WTC11 (cell line): Measurements from ENCODE around the gene AKAP8. TPM values are rescaled to one million over a fixed set of nuclear protein-coding genes. Genes with fewer than 3 reads are reported as not detected.

Experiments used
- ATF1 ChIP-seq: sonication (generic); formaldehyde crosslinking; IDR thresholded peaks from 2 replicates; pipeline ENCODE4 v1.8.1; 2023; ENCODE audit warnings: mild to moderate bottlenecking, moderate library complexity, missing genetic modification reagents
- E2F1 ChIP-seq: sonication (generic); formaldehyde crosslinking; IDR thresholded peaks from 2 replicates; pipeline ENCODE4 v1.8.0; 2022; ENCODE audit warnings: mild to moderate bottlenecking, missing genetic modification reagents
- ESRRA ChIP-seq: sonication (generic); formaldehyde crosslinking; IDR thresholded peaks from 2 replicates; pipeline ENCODE4 v1.8.1; 2022; ENCODE audit warnings: mild to moderate bottlenecking, missing genetic modification reagents, borderline replicate concordance
- FOXK1 ChIP-seq: sonication (generic); formaldehyde crosslinking; IDR thresholded peaks from 2 replicates; pipeline ENCODE4 v1.8.0; 2022; ENCODE audit warnings: mild to moderate bottlenecking, moderate library complexity, missing genetic modification reagents
- GTF2I ChIP-seq: fragments of 250-450 bp; sonication (Bioruptor Pico); conservative IDR thresholded peaks from 2 replicates; pipeline ENCODE4 v1.4.0; 2021; ENCODE audit warnings: mild to moderate bottlenecking
- HMGA2 ChIP-seq: fragments of 250-450 bp; sonication (Bioruptor Pico); IDR thresholded peaks from 2 replicates; pipeline ENCODE4 v1.4.0; 2021; ENCODE audit warnings: mild to moderate bottlenecking, moderate library complexity
- JUN ChIP-seq: sonication (generic); formaldehyde crosslinking; IDR thresholded peaks from 2 replicates; pipeline ENCODE4 v1.8.0; 2023; ENCODE audit warnings: mild to moderate bottlenecking, missing genetic modification reagents
- MXD4 ChIP-seq: fragments of 250-450 bp; sonication (Bioruptor Pico); IDR thresholded peaks from 2 replicates; pipeline ENCODE4 v1.8.0; 2021; ENCODE audit warnings: mild to moderate bottlenecking, moderate library complexity, borderline replicate concordance
- NFE2L1 ChIP-seq: sonication (generic); formaldehyde crosslinking; IDR thresholded peaks from 2 replicates; pipeline ENCODE4 v1.8.1; 2023; ENCODE audit warnings: missing genetic modification reagents
- NR1H2 ChIP-seq: sonication (generic); formaldehyde crosslinking; IDR thresholded peaks from 2 replicates; pipeline ENCODE4 v1.9.0; 2021; ENCODE audit warnings: mild to moderate bottlenecking, moderate library complexity, missing genetic modification reagents
- PREB ChIP-seq: sonication (generic); formaldehyde crosslinking; IDR thresholded peaks from 2 replicates; pipeline ENCODE4 v1.8.1; 2022; ENCODE audit warnings: mild to moderate bottlenecking, missing genetic modification reagents, moderate library complexity, borderline replicate concordance
- PRRX2 ChIP-seq: fragments of 250-450 bp; sonication (Bioruptor Pico); IDR thresholded peaks from 2 replicates; pipeline ENCODE4 v1.8.0; 2021; ENCODE audit warnings: mild to moderate bottlenecking
- RELA ChIP-seq: sonication (generic); formaldehyde crosslinking; IDR thresholded peaks from 2 replicates; pipeline ENCODE4 v1.8.1; 2022; ENCODE audit warnings: missing genetic modification reagents, mild to moderate bottlenecking, borderline replicate concordance
- TCF7 ChIP-seq: sonication (generic); formaldehyde crosslinking; IDR thresholded peaks from 2 replicates; pipeline ENCODE4 v1.8.0; 2022; ENCODE audit warnings: mild to moderate bottlenecking, low read depth, missing genetic modification reagents, moderate library complexity
- USF2 ChIP-seq: sonication (generic); formaldehyde crosslinking; IDR thresholded peaks from 2 replicates; pipeline ENCODE4 v1.8.1; 2023; ENCODE audit warnings: mild to moderate bottlenecking, missing genetic modification reagents, moderate library complexity
- ZNF138 ChIP-seq: sonication (generic); formaldehyde crosslinking; conservative IDR thresholded peaks from 2 replicates; pipeline ENCODE4 v1.8.1; 2022; ENCODE audit warnings: mild to moderate bottlenecking, moderate library complexity, missing genetic modification reagents
- ZNF219 ChIP-seq: sonication (generic); formaldehyde crosslinking; IDR thresholded peaks from 2 replicates; pipeline ENCODE4 v1.8.0; 2023; ENCODE audit warnings: missing genetic modification reagents, mild to moderate bottlenecking, borderline replicate concordance
- ZNF232 ChIP-seq: sonication (generic); formaldehyde crosslinking; IDR thresholded peaks from 2 replicates; pipeline ENCODE4 v1.8.0; 2022; ENCODE audit warnings: mild to moderate bottlenecking, missing genetic modification reagents
- ZNF263 ChIP-seq: sonication (generic); formaldehyde crosslinking; IDR thresholded peaks from 2 replicates; pipeline ENCODE4 v1.8.1; 2022; ENCODE audit warnings: low read depth, mild to moderate bottlenecking, moderate library complexity, missing genetic modification reagents
- ZNF317 ChIP-seq: sonication (generic); formaldehyde crosslinking; IDR thresholded peaks from 2 replicates; pipeline ENCODE4 v1.8.1; 2023; ENCODE audit warnings: low read depth, mild to moderate bottlenecking, moderate library complexity, missing genetic modification reagents, borderline replicate concordance
- ZNF396 ChIP-seq: fragments of 250-450 bp; sonication (Bioruptor Pico); IDR thresholded peaks from 2 replicates; pipeline ENCODE4 v1.8.0; 2021; ENCODE audit warnings: mild to moderate bottlenecking, moderate library complexity, borderline replicate concordance
- ZNF423 ChIP-seq: fragments of 250-450 bp; sonication (Bioruptor Pico); IDR thresholded peaks from 2 replicates; pipeline ENCODE4 v2.1.2; 2022; ENCODE audit warnings: mild to moderate bottlenecking, moderate library complexity
- ZNF425 ChIP-seq: fragments of 250-450 bp; sonication (Bioruptor Pico); conservative IDR thresholded peaks from 2 replicates; pipeline ENCODE4 v1.9.0; 2021; ENCODE audit warnings: mild to moderate bottlenecking
- total RNA-seq: library from RNA; stranded (reverse); gene quantifications from 3 replicates; pipeline ENCODE4 v1.2.3, GENCODE V29; 2021
- TF ChIP-seq, protein P1 (sequence below): sonication (generic); formaldehyde crosslinking; IDR thresholded peaks from 2 replicates; pipeline ENCODE4 v1.8.0; 2022; ENCODE audit warnings: mild to moderate bottlenecking, missing genetic modification reagents
- TF ChIP-seq, protein P2 (sequence below): sonication (generic); formaldehyde crosslinking; conservative IDR thresholded peaks from 2 replicates; pipeline ENCODE4 v1.8.1; 2023; ENCODE audit warnings: mild to moderate bottlenecking, low read depth, missing genetic modification reagents, moderate library complexity
- TF ChIP-seq, protein P3 (sequence below): fragments of 250-450 bp; sonication (Bioruptor Pico); IDR thresholded peaks from 2 replicates; pipeline ENCODE4 v2.1.2; 2022; ENCODE audit warnings: mild to moderate bottlenecking, moderate library complexity
- TF ChIP-seq, protein P4 (sequence below): sonication (generic); formaldehyde crosslinking; IDR thresholded peaks from 2 replicates; pipeline ENCODE4 v1.8.1; 2023; ENCODE audit warnings: mild to moderate bottlenecking, missing genetic modification reagents

The AKAP8 gene
- total RNA-seq, 1 experiment from 2014 or later, result 65.9 TPM

- TF ChIP-seq E2F1 (CRISPR knock-in tag), result no peak
- no peak for TF ChIP-seq ZNF423 (CRISPR knock-in tag)
- TF ChIP-seq, protein P1, sequence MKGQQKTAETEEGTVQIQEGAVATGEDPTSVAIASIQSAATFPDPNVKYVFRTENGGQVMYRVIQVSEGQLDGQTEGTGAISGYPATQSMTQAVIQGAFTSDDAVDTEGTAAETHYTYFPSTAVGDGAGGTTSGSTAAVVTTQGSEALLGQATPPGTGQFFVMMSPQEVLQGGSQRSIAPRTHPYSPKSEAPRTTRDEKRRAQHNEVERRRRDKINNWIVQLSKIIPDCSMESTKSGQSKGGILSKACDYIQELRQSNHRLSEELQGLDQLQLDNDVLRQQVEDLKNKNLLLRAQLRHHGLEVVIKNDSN (CRISPR knock-in tag), result no peak
- no peak for TF ChIP-seq PRRX2 (CRISPR knock-in tag)
- TF ChIP-seq ZNF396 (CRISPR knock-in tag), result no peak
- TF ChIP-seq JUN, result no peak; the same call in 1 of the 2 replicates
- no peak for TF ChIP-seq ZNF219 (CRISPR knock-in tag)
- no peak for TF ChIP-seq MXD4 (CRISPR knock-in tag)
- peak; percentile 78; the same call in 1 of the 2 replicates for TF ChIP-seq ZNF232 (CRISPR knock-in tag)
- TF ChIP-seq ZNF263, result peak; percentile 70
- TF ChIP-seq ZNF425 (CRISPR knock-in tag), result no peak
- TF ChIP-seq NFE2L1 (CRISPR knock-in tag), result no peak
- no peak for TF ChIP-seq FOXK1 (CRISPR knock-in tag)
- TF ChIP-seq ZNF138 (CRISPR knock-in tag), result no peak
- TF ChIP-seq PREB, result no peak
- TF ChIP-seq ATF1 (CRISPR knock-in tag), result no peak
- TF ChIP-seq ZNF317, result no peak
- no peak for TF ChIP-seq ESRRA
- TF ChIP-seq NR1H2 (CRISPR knock-in tag), result no peak
- TF ChIP-seq, protein P2, sequence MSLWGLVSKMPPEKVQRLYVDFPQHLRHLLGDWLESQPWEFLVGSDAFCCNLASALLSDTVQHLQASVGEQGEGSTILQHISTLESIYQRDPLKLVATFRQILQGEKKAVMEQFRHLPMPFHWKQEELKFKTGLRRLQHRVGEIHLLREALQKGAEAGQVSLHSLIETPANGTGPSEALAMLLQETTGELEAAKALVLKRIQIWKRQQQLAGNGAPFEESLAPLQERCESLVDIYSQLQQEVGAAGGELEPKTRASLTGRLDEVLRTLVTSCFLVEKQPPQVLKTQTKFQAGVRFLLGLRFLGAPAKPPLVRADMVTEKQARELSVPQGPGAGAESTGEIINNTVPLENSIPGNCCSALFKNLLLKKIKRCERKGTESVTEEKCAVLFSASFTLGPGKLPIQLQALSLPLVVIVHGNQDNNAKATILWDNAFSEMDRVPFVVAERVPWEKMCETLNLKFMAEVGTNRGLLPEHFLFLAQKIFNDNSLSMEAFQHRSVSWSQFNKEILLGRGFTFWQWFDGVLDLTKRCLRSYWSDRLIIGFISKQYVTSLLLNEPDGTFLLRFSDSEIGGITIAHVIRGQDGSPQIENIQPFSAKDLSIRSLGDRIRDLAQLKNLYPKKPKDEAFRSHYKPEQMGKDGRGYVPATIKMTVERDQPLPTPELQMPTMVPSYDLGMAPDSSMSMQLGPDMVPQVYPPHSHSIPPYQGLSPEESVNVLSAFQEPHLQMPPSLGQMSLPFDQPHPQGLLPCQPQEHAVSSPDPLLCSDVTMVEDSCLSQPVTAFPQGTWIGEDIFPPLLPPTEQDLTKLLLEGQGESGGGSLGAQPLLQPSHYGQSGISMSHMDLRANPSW (CRISPR knock-in tag), result no peak
- TF ChIP-seq, protein P3, sequence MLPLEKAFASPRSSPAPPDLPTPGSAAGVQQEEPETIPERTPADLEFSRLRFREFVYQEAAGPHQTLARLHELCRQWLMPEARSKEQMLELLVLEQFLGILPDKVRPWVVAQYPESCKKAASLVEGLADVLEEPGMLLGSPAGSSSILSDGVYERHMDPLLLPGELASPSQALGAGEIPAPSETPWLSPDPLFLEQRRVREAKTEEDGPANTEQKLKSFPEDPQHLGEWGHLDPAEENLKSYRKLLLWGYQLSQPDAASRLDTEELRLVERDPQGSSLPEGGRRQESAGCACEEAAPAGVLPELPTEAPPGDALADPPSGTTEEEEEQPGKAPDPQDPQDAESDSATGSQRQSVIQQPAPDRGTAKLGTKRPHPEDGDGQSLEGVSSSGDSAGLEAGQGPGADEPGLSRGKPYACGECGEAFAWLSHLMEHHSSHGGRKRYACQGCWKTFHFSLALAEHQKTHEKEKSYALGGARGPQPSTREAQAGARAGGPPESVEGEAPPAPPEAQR (CRISPR knock-in tag), result no peak
- TF ChIP-seq TCF7, result no peak
- TF ChIP-seq USF2 (CRISPR knock-in tag), result no peak; the same call in 1 of the 2 replicates
- TF ChIP-seq RELA (CRISPR knock-in tag), result no peak
- TF ChIP-seq GTF2I, result no peak
- TF ChIP-seq, protein P4, sequence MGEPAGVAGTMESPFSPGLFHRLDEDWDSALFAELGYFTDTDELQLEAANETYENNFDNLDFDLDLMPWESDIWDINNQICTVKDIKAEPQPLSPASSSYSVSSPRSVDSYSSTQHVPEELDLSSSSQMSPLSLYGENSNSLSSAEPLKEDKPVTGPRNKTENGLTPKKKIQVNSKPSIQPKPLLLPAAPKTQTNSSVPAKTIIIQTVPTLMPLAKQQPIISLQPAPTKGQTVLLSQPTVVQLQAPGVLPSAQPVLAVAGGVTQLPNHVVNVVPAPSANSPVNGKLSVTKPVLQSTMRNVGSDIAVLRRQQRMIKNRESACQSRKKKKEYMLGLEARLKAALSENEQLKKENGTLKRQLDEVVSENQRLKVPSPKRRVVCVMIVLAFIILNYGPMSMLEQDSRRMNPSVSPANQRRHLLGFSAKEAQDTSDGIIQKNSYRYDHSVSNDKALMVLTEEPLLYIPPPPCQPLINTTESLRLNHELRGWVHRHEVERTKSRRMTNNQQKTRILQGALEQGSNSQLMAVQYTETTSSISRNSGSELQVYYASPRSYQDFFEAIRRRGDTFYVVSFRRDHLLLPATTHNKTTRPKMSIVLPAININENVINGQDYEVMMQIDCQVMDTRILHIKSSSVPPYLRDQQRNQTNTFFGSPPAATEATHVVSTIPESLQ, result no peak
- no peak for TF ChIP-seq HMGA2 (CRISPR knock-in tag)
Measured at GRCh38 chr19:15379999-15380647, 536 bp upstream of the AKAP8 start (continued).
